Measurements from ENCODE around the gene KIR3DL1.
"Not testable (repeated sequence)": the region's sequence is repeated elsewhere in the genome, so short reads cannot be mapped to it uniquely, and the experiment has no call there.

The KIR3DL1 gene

DNA sequence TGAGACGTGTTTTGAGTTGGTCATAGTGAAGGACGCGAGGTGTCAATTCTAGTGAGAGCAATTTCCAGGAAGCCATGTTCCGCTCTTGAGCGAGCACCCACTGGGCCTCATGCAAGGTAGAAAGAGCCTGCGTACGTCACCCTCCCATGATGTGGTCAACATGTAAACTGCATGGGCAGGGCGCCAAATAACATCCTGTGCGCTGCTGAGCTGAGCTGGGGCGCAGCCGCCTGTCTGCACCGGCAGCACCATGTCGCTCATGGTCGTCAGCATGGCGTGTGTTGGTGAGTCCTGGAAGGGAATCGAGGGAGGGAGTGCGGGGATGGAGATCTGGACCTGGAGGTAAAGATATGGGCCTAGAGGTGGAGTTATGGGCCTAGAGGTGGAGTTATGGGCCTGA, at the start of gene KIR3DL1:
Gene KIR3DL1 (plus strand): TSS at position 218 of the 400 bp plus-strand sequence.
- DNase-seq (ENCODE audit: low read depth): not testable (repeated sequence)

DNA sequence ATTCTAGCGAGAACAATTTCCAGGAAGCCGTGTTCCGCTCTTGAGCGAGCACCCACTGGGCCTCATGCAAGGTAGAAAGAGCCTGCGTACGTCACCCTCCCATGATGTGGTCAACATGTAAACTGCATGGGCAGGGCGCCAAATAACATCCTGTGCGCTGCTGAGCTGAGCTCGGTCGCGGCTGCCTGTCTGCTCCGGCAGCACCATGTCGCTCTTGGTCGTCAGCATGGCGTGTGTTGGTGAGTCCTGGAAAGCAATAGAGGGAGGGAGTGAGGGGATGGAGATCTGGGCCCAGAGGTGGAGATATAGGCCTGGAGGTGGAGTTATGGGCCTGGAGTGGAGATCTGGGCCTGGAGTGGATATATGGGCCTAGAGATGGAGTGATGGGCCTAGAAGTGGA, 46.6 kb upstream of the KIR3DL1 start, which contains the start of gene KIR2DL1:
Gene KIR2DL1 (plus strand): TSS at position 148 of the 400 bp plus-strand sequence. CDS start 58 bp downstream, at position 206.
- DNase-seq (ENCODE audit: low read depth): not testable (repeated sequence)

DNA sequence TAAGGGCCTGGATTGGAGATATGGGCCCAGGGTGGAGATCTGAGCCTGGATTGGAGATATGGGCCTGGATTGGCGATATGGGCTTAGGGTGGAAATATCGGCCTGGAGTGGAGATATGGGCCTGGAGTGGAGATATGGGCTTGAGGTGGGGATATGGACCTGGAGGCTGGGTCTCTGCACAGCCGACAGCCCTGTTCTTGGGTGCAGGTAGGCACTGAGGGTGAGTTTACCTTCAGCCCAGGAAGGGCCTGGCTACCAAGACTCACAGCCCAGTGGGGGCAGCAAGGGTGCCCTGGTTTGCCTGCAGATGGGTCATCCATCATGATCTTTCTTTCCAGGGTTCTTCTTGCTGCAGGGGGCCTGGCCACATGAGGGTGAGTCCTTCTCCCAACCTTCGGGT, 45.8 kb upstream of the KIR3DL1 start:
- not testable (repeated sequence) for DNase-seq (ENCODE audit: low read depth)

DNA sequence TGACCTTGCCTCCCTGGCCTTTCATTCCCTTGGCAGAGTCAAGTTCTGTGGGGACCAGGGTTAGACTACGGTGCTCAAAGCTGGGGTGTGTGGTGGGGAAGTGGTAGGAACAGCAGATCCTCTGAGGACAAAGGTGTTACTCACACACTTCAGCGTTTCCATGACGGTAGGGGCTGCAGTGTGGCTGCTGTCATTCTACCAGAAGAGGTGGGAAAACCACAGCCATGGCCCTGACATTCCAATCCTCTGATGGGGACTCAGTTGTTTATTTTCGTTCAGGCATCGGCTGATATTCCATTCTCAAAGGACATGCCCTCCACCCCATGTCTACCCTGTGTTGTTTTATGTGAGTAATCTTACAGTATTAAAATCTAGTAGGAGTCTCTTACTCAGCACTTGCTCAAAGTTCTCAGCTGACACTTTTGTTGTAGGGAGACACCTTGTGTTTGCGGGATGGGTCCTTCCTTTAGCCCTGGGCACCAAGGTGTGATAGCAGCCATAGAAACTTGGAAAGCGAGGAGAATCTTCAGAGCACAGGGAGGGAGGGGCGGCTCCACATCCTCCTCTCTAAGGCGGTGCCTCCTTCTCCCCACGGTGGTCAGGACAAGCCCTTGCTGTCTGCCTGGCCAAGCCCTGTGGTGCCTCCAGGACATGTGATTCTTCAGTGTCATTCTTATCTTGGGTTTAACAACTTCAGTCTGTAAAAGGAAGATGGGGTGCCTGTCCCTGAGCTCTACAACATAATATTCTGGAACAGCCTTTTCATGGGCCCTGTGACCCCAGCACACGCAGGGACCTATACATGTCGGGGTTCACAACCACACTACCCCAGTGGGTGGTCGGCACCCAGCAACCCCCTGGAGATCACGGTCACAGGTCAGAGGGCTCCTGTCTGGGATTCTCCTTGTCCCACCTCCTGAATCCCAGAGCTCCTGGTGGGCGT, 45.0 kb upstream of the KIR3DL1 start:
- not testable (repeated sequence) for DNase-seq (ENCODE audit: low read depth)

DNA sequence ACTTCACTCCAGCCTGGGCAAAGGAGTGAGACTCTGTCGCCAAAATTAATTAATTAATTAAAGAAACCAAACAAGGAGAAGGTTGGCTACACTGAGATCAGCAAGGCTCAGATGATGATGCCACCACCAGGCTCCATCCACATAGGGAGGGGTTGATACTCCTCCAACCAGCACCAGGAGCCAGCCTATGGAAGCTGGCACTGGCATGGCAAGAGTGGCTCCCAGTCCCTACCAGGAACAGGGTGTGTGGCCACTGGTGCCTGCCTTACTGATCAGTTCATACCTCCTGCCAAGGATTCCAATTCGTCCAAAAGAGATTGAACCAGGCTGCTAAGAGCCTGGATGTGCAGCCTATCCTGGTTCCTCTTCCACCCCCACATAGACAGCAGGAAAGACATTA, 43.6 kb upstream of the KIR3DL1 start:
- DNase-seq (ENCODE audit: low read depth): not testable (repeated sequence)

DNA sequence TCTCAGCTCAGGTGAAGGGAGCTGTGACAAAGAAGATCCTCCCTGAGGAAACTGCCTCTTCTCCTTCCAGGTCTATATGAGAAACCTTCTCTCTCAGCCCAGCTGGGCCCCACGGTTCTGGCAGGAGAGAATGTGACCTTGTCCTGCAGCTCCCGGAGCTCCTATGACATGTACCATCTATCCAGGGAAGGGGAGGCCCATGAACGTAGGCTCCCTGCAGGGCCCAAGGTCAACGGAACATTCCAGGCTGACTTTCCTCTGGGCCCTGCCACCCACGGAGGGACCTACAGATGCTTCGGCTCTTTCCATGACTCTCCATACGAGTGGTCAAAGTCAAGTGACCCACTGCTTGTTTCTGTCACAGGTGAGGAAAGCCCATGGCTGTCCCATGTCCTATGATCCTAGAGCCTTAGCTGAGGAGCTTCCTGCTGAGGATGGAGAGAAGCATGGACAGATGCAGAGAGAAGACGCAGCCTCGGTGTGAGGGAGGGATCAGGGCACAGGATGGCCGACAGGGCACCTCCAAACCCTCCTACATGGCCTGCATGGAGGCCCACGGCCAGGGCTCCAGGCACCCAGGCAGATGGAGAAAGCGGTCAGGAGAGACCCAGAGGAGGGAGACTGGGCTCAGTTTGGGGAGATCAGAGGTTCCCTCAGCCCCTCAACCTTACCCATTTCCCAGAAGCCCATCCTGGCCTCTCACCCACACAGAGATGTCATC, 41.0 kb upstream of the KIR3DL1 start:
- DNase-seq (ENCODE audit: low read depth): not testable (repeated sequence)

DNA sequence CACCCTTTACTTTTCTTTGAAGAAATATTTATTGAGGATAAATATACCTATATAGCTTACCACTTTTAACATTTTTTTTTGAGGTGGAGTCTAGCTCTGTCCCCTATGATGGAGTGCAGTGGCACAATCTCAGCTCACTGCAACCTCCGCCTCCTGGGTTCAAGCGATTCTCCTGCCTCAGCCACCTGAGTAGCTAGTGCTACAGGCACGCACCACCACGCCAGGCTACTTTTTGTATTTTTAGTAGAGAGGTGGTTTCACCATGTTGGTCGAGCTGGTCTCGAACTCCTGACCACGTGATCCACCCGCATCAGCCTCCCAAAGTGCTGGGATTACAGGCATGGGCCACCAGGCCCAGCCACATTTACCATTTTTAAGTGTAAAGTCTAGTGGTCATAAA, 40.4 kb upstream of the KIR3DL1 start:
- not testable (repeated sequence) for DNase-seq (ENCODE audit: low read depth)

DNA sequence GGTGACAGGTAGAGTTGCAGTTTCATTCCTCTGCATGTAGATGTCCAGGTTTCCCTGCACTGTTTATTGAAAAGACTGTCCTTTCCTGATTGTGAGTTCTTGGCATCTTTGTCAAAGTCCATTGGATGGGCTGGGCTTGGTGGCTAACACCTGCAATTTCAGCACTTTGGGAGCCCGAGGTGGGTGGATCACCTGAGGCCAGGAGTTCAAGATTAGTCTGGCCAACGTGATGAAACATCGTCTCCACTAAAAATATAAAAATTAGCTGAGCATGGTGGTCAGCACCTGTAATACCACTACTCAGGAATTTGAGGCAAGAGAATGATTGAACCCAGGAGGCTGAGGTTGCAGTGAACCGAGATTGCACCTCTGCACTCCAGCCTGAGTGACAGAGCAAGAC, 38.4 kb upstream of the KIR3DL1 start:
- DNase-seq (ENCODE audit: low read depth): not testable (repeated sequence)

DNA sequence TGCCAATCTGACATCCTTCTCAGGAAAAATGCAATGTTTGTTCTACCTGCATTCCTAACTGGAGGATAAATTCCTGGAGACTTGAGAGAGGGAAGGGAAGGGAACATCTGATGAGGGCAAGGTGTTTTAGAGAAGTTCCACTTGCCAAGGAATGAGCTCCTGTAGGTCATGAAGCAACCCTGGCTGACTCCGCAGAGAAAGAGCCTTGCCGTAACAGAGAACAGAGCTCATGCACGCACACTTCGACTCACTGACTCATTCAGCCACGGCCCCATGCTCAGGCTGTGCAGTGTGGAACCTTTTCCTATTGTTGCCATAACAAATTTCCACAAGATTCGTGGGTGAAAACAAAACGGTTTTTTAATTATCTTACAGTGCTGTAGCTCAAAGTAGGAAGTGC, 37.4 kb upstream of the KIR3DL1 start:
- DNase-seq (ENCODE audit: low read depth): not testable (repeated sequence)

DNA sequence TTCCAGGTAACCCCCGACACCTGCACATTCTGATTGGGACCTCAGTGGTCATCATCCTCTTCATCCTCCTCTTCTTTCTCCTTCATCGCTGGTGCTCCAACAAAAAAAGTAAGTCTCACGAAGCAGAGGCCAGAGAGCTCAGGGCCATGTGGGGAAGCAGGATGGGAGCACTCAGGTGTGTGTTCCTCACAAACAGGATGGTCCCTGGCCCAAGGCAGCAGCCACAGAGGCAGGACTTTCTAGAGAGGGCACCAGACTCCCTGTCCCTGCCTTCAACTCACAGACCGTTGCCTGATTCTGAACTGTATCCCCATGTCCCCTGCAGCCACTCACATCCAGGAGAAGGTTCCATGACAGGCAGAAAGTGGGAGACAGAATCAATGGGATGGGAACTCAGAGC, 33.4 kb upstream of the KIR3DL1 start:
- not testable (repeated sequence) for DNase-seq (ENCODE audit: low read depth)

DNA sequence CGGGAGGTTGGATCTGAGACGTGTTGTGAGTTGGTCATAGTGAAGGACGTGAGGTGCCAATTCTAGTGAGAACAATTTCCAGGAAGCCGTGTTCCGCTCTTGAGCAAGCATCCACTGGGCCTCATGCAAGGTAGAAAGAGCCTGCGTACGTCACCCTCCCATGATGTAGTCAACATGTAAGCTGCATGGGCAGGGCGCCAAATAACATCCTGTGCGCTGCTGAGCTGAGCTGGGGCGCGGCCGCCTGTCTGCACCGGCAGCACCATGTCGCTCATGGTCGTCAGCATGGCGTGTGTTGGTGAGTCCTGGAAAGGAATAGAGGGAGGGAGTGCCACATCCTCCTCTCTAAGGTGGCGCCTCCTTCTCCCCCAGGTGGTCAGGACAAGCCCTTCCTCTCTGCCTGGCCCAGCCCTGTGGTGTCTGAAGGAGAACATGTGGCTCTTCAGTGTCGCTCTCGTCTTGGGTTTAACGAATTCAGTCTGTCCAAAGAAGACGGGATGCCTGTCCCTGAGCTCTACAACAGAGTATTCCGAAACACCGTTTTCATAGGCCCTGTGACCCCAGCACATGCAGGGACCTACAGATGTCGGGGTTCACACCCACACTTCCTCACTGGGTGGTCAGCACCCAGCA, 30.1 kb upstream of the KIR3DL1 start:
- not testable (repeated sequence) for DNase-seq (ENCODE audit: low read depth)

DNA sequence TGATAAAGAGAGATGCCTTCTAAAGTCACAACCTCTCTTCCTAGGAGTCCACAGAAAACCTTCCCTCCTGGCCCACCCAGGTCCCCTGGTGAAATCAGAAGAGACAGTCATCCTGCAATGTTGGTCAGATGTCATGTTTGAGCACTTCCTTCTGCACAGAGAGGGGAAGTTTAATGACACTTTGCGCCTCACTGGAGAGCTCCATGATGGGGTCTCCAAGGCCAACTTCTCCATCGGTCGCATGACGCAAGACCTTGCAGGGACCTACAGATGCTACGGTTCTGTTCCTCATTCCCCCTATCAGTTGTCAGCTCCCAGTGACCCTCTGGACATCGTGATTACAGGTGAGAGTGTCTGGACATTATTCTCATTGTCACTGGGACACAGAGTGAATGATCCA, 28.1 kb upstream of the KIR3DL1 start:
- not testable (repeated sequence) for DNase-seq (ENCODE audit: low read depth)

DNA sequence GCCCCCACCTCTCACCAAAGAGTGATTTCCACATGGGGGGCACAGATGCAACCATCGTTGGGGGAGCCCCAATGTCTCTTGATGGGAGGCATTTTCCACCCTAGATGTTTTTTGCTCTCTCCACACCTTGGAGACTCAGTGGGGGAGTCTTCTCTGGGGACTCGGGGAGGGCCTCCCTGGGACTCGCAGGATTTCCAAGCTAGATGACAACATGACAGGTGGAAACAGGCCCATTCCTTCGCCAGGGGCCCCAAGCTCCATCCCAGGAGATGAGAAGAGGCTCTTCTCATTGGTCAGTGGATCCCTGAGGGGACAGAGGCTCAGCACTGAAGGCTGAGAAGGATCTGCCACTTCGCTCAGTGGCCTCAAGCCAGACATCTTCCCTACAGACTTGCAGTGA, 25.6 kb upstream of the KIR3DL1 start:
- no peak for DNase-seq (ENCODE audit: low read depth)

DNA sequence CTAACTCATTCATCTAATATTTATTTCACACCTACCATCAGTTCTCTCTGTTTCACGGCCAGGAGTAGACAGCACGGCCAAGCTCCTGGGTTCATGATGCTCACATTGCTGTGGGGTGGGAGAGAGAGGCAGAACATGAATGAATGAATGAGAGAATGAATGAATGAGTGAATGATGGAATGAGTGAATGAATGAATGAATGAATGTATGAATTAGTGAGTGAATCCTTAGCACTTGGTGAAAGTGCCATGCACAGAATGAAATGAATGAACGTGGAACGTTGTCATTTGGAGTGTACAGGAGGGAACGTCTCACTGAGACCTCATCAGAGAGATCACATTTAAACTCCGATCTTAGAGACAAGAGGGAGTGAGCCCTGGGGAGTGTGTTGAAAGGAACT, 24.8 kb upstream of the KIR3DL1 start:
- DNase-seq (ENCODE audit: low read depth): no peak

DNA sequence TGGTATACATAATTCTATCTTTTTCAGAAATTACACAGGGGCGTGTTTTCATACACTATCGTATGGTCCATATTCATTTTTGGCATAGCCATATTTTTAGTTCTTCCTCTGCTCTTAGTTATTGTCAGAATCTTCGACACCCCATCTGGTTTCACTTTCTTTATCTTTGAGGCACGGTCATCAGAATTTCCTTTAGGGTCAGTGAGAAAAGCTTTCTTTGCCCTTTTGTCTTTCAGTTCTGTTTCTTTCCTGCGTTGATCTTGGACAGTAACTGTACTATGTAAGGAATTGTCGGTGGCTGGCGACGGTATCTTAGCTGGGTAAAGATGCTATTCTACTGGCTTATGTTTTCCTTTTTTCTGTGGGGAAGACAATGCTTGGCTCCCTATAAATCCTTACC, 23.5 kb upstream of the KIR3DL1 start:
- DNase-seq (ENCODE audit: low read depth): no peak

DNA sequence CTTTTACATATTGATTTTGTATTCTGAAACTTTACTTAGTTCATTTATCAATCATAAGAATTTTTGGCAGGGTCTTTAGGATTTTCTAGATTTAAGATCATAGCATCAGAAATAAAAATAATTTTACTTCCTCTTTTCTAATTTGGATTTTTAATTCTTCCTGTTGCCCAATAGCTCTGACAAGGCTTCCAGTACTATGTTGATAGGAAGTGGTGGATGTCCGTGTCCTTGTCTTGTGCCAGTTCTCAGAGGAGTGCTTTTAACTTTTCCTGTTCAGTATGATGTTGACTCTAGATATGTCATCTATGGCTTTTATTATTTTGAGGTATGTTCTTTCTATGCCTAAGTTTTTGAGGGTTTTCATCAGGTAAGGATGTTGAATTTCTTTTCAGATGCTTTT, 20.5 kb upstream of the KIR3DL1 start:
- DNase-seq (ENCODE audit: low read depth): no peak

DNA sequence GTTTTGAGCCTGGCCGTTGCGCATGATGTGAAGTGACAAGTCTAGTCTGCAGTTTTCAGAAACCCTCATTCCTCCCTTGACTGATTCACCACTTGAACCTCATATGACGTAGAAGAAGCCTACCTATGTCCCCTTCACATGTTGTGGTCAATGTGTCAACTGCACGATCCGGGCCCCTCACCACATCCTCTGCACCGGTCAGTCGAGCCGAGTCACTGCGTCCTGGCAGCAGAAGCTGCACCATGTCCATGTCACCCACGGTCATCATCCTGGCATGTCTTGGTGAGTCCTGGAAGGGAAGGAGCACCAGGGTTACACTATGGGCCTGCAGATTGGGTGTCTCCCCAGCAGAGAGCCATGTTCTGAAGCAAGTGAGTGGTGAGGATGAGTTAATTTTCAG, 12.9 kb upstream of the KIR3DL1 start, which contains the start of gene KIR2DL4:
Gene KIR2DL4 (plus strand): TSS at position 201 of the 400 bp plus-strand sequence. CDS start 42 bp downstream, at position 243.
- no peak for DNase-seq (ENCODE audit: low read depth)

DNA sequence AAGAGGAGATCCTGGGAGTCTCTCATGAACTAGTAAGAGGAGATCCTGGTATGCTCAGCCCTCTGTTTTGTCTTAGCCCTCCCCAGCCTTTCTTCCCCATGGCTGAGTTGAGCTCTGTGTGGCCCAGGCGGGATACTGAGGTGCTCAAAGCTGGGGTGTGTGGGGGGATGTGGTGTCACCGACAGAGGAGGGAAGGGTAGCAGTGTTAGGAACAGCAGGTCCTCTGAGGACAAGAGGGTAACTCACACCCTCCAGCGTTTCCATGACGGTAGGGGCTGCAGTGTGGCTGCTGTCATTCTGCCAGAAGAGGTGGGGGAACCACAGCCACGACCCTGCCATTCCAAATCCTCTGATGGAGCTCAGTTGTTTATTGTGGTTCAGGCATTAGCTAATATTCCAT, 12.2 kb upstream of the KIR3DL1 start:
- DNase-seq (ENCODE audit: low read depth): no peak

DNA sequence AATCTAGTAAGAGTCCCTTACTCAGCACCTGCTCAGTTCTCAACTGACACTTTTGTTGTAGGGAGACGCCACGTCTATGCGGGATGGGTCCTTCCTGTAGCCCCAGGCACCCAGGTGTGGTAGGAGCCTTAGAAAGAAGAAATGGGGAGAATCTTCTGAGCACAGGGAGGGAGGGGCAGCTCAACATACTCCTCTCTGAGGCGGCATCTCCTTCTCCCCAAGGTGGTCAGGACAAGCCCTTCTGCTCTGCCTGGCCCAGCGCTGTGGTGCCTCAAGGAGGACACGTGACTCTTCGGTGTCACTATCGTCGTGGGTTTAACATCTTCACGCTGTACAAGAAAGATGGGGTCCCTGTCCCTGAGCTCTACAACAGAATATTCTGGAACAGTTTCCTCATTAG, 11.7 kb upstream of the KIR3DL1 start:
- no peak for DNase-seq (ENCODE audit: low read depth)

DNA sequence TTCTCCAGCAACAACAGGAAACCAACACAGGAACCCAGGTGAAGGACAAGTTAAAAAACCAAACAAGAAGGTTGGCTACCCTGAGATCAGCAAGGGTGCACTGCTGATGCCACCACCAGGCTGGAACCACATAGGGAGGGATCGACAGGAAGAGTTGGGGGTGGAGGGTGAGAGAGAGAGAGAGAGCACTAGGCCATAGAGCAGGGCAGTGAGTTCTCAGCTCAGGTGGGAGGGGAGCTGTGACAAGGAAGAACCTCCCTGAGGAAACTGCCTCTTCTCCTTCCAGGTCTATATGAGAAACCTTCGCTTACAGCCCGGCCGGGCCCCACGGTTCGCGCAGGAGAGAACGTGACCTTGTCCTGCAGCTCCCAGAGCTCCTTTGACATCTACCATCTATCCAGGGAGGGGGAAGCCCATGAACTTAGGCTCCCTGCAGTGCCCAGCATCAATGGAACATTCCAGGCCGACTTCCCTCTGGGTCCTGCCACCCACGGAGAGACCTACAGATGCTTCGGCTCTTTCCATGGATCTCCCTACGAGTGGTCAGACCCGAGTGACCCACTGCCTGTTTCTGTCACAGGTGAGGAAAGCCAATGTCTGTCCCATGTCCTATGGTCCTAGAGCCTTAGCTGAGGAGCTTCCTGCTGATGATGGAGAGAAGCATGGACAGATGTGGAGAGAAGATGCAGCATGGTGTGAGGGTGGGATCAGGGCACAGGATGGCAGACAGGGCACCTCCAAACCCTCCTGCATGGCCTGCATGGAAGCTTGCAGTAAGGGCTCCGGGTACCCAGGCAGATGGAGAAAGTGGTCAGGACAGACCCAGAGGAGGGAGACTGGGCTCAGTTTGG, 10.4 kb upstream of the KIR3DL1 start:
- no peak for DNase-seq (ENCODE audit: low read depth)

DNA sequence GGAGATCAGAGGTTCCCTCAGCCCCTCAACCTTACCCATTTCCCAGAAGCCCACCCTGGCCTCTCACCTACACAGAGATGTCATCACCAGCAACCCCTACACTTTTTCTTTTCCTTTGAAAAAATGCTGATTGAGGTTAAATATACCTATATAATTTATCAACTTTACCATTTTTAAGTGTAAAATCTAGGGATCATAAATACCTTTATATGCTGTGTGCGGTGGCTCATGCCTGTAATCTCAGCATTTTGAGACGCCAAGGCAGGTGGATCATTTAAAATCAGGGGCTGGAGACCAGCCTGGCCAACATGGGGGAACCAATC, 9.8 kb upstream of the KIR3DL1 start:
- DNase-seq (ENCODE audit: low read depth): no peak

DNA sequence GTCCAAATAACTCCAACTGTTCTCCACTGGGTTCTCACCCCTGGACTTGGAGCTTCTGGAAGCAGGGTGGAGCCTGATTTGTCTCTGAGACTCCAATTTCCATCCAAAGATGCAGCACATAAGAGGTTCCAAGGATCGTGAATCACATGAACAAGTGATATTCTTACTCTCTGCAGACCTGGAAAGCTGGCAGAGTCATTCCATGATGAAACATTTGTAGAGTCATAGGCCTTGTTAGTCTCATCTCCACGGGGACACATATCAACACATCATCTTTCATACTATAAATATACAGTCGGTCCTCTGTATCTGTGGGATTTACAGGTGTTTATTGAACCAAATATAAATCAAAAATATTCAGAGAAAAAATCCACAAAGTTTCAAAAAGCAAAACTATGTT, 1.7 kb upstream of the KIR3DL1 start:
- not testable (repeated sequence) for DNase-seq (ENCODE audit: low read depth)

Data from amniotic epithelial cell (primary cell).